ENCODE measurements around the gene GPR183.

Gene GPR183

DNA sequence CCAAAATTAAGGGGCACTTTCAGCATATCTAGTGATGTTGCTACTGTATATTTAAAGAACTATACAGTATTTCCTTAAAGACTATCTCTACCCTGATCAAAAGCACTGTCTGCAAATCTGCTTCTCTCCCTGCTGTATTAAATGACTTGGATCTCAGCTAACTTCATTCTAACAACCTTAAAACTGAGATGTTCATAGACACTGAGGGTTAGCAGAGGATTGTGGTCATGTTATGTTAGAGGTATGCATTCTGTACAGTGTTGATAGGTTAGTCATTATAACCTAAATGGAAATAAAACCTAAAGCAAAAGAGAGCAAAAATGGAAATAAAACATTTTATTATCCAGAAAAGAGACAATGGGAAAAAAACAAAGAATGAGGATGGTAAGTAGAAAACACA, 9.9 kb downstream of the GPR183 start:
- Histone ChIP-seq H4K12ac (ENCODE audit: low read depth, low read length) (no peak overlapping the region), H3K4me2 (ENCODE audit: low read length) (no peak overlapping the region), H2AK5ac (ENCODE audit: low read length) (no peak overlapping the region), H3K79me1 (ENCODE audit: low read length) (no peaks in the 10 kb centered on the region), H3K23ac (ENCODE audit: low read length) (no peak overlapping the region), H3K4me3 (ENCODE audit: low read depth, low read length) (no peak overlapping the region), H3K9me3 (ENCODE audit: insufficient read depth, low read depth, low read length) (no peaks in the 10 kb centered on the region), H3K18ac (ENCODE audit: low read length) (no peak overlapping the region), H2BK120ac (ENCODE audit: insufficient read depth, low read length, poor library complexity) (no peak overlapping the region), H3K27ac (ENCODE audit: low read depth, low read length) (no peak overlapping the region), H4K91ac (ENCODE audit: low read depth, low read length) (no peak overlapping the region), H2BK12ac (ENCODE audit: low read length) (no peak overlapping the region), H3K14ac (ENCODE audit: low read length) (no peak overlapping the region), H4K8ac (ENCODE audit: low read depth, low read length) (no peak overlapping the region), H3K4ac (ENCODE audit: low read depth, low read length) (no peak overlapping the region), H3K79me2 (ENCODE audit: control insufficient read depth, insufficient read depth, low read length, poor library complexity) (no peaks in the 10 kb centered on the region), H3K36me3 (ENCODE audit: control insufficient read depth in 1 of 2, insufficient read depth in 2 of 2, low read length in 2 of 2) (no peaks in the 10 kb centered on the region), H3K9ac (ENCODE audit: low read length) (no peak overlapping the region), H3K4me1 (ENCODE audit: control insufficient read depth in 1 of 2, insufficient read depth in 2 of 2, low read length in 2 of 2) (peaks cover 5 to 7% of the 10 kb centered on the region in 2 experiments), H2AFZ (ENCODE audit: insufficient read depth, low read length, poor library complexity) (no peak overlapping the region), H3K27me3 (ENCODE audit: insufficient read depth, low read length) (no peaks in the 10 kb centered on the region), H2BK5ac (ENCODE audit: low read depth, low read length, poor library complexity) (no peak overlapping the region)
- DNase-seq = no peak

- Histone ChIP-seq H3K27me3 (ENCODE audit: insufficient read depth, low read length) (no peaks in the 10 kb centered on the region), H4K91ac (ENCODE audit: low read depth, low read length) (no peak overlapping the region), H2BK5ac (ENCODE audit: low read depth, low read length, poor library complexity) (no peak overlapping the region), H2AFZ (ENCODE audit: insufficient read depth, low read length, poor library complexity) (no peak overlapping the region), H3K27ac (ENCODE audit: low read depth, low read length) (no peak overlapping the region), H3K4ac (ENCODE audit: low read depth, low read length) (no peak overlapping the region), H4K8ac (ENCODE audit: low read depth, low read length) (no peak overlapping the region), H3K9me3 (ENCODE audit: insufficient read depth, low read depth, low read length) (no peaks in the 10 kb centered on the region), H3K4me3 (ENCODE audit: low read depth, low read length) (no peak overlapping the region), H3K14ac (ENCODE audit: low read length) (no peak overlapping the region), H3K79me2 (ENCODE audit: control insufficient read depth, insufficient read depth, low read length, poor library complexity) (no peaks in the 10 kb centered on the region), H3K4me2 (ENCODE audit: low read length) (no peak overlapping the region), H2AK5ac (ENCODE audit: low read length) (no peak overlapping the region), H2BK12ac (ENCODE audit: low read length) (no peak overlapping the region), H3K23ac (ENCODE audit: low read length) (no peak overlapping the region), H3K79me1 (ENCODE audit: low read length) (no peaks in the 10 kb centered on the region), H3K4me1 (ENCODE audit: control insufficient read depth in 1 of 2, insufficient read depth in 2 of 2, low read length in 2 of 2) (peaks cover 5 to 7% of the 10 kb centered on the region in 2 experiments), H3K36me3 (ENCODE audit: control insufficient read depth in 1 of 2, insufficient read depth in 2 of 2, low read length in 2 of 2) (no peaks in the 10 kb centered on the region), H2BK120ac (ENCODE audit: insufficient read depth, low read length, poor library complexity) (no peak overlapping the region), H3K9ac (ENCODE audit: low read length) (no peak overlapping the region), H4K12ac (ENCODE audit: low read depth, low read length) (no peak overlapping the region), H3K18ac (ENCODE audit: low read length) (no peak overlapping the region)
- no peak for DNase-seq
- no CpG with 5 or more reads among the region's 4 CpGs for WGBS (ENCODE audit: extremely low coverage, insufficient coverage, insufficient read length)
Observed at GRCh38 chr13:99296398-99296797, 10.8 kb downstream of the GPR183 start.

DNA sequence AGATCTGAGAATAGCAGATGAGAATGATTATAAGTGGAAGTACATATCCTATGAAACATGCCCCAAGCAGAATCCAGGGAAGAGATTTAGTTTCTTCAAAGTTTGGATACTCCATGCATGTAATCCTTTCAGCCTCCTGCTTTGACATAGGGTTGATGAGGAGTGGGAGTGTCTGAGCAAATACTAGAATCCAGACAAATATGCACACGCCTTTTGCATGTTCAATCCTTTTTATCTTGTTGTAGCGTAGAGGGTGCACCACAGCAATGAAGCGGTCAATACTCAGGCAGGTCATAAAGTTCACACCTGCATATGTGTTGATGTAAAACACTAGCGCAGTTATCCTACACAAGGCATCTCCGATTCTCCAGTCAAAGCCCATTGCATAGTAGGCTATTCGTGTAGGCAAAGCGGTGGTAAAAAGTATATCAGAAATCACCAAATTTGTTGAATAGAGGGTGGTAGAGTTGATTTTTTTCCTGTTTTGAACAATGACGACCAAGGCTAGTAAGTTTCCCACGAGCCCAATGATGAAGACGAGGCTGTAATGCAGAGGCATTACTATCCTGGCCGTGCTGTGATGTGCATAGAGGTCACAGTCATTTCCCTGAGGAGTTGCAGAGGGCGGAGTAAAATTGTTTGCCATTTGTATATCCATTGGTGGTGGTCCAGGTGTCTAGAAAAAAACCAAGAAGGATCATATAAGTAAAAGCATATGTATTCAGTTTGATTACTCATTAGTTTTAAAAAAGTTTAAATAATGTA, 11.5 kb downstream of the GPR183 start:
- Histone ChIP-seq H3K4me2 (ENCODE audit: low read length) (no peak overlapping the region), H3K27me3 (ENCODE audit: insufficient read depth, low read length) (no peaks in the 10 kb centered on the region), H2AFZ (ENCODE audit: insufficient read depth, low read length, poor library complexity) (no peak overlapping the region), H2BK12ac (ENCODE audit: low read length) (no peak overlapping the region), H3K23ac (ENCODE audit: low read length) (no peak overlapping the region), H3K4me1 (ENCODE audit: control insufficient read depth in 1 of 2, insufficient read depth in 2 of 2, low read length in 2 of 2) (peaks cover 4 to 5% of the 10 kb centered on the region in 2 experiments), H3K79me1 (ENCODE audit: low read length) (no peaks in the 10 kb centered on the region), H3K4me3 (ENCODE audit: low read depth, low read length) (no peak overlapping the region), H3K27ac (ENCODE audit: low read depth, low read length) (no peak overlapping the region), H4K8ac (ENCODE audit: low read depth, low read length) (no peak overlapping the region), H4K12ac (ENCODE audit: low read depth, low read length) (no peak overlapping the region), H2BK5ac (ENCODE audit: low read depth, low read length, poor library complexity) (no peak overlapping the region), H3K4ac (ENCODE audit: low read depth, low read length) (no peak overlapping the region), H3K79me2 (ENCODE audit: control insufficient read depth, insufficient read depth, low read length, poor library complexity) (no peaks in the 10 kb centered on the region), H3K36me3 (ENCODE audit: control insufficient read depth in 1 of 2, insufficient read depth in 2 of 2, low read length in 2 of 2) (no peaks in the 10 kb centered on the region), H3K9ac (ENCODE audit: low read length) (no peak overlapping the region), H3K14ac (ENCODE audit: low read length) (no peak overlapping the region), H3K18ac (ENCODE audit: low read length) (no peak overlapping the region), H2AK5ac (ENCODE audit: low read length) (no peak overlapping the region), H3K9me3 (ENCODE audit: insufficient read depth, low read depth, low read length) (no peaks in the 10 kb centered on the region), H2BK120ac (ENCODE audit: insufficient read depth, low read length, poor library complexity) (no peak overlapping the region), H4K91ac (ENCODE audit: low read depth, low read length) (no peak overlapping the region)
- WGBS (ENCODE audit: extremely low coverage, insufficient coverage, insufficient read length) = no CpG with 5 or more reads among the region's 12 CpGs
- no peak for DNase-seq

DNA sequence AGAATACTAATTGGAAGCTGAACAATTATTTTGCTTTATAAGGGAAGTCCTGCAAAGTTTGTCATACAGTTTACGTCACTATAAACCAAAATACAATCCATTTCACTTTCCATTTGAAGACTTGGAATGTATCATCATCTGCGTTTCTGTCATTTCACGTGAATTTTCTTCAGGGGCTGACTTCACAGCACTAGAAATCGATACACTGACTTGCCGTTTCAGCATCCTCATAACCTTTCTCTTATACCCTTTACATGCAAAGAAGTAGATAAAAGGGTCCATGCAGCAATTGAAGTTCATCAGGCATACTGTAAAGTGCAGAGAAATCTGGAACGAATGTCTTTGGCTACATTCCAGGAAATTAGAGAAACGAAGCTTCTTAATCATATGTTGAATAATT, 12.2 kb downstream of the GPR183 start:
- H3K79me1 ChIP-seq (ENCODE audit: low read length) = no peaks in the 10 kb centered on the region
- H2BK120ac ChIP-seq (ENCODE audit: insufficient read depth, low read length, poor library complexity) = no peak overlapping the region
- H4K8ac ChIP-seq (ENCODE audit: low read depth, low read length) = no peak overlapping the region

More for the DNA sequence above, 12.2 kb downstream of the GPR183 start:
- Histone ChIP-seq H3K23ac (ENCODE audit: low read length) (no peak overlapping the region), H2AK5ac (ENCODE audit: low read length) (no peak overlapping the region), H4K12ac (ENCODE audit: low read depth, low read length) (no peak overlapping the region), H3K79me2 (ENCODE audit: control insufficient read depth, insufficient read depth, low read length, poor library complexity) (no peaks in the 10 kb centered on the region), H2AFZ (ENCODE audit: insufficient read depth, low read length, poor library complexity) (no peak overlapping the region), H3K14ac (ENCODE audit: low read length) (no peak overlapping the region), H3K4ac (ENCODE audit: low read depth, low read length) (no peak overlapping the region), H3K18ac (ENCODE audit: low read length) (no peak overlapping the region), H2BK12ac (ENCODE audit: low read length) (no peak overlapping the region), H3K27ac (ENCODE audit: low read depth, low read length) (no peak overlapping the region), H3K36me3 (ENCODE audit: control insufficient read depth in 1 of 2, insufficient read depth in 2 of 2, low read length in 2 of 2) (no peaks in the 10 kb centered on the region), H4K91ac (ENCODE audit: low read depth, low read length) (no peak overlapping the region), H3K4me2 (ENCODE audit: low read length) (no peak overlapping the region), H3K9ac (ENCODE audit: low read length) (no peak overlapping the region), H3K4me3 (ENCODE audit: low read depth, low read length) (no peak overlapping the region), H3K9me3 (ENCODE audit: insufficient read depth, low read depth, low read length) (no peaks in the 10 kb centered on the region), H3K27me3 (ENCODE audit: insufficient read depth, low read length) (no peaks in the 10 kb centered on the region), H3K4me1 (ENCODE audit: control insufficient read depth in 1 of 2, insufficient read depth in 2 of 2, low read length in 2 of 2) (peaks cover 3% of the 10 kb centered on the region in 2 experiments), H2BK5ac (ENCODE audit: low read depth, low read length, poor library complexity) (no peak overlapping the region)
- no CpG with 5 or more reads among the region's 7 CpGs for WGBS (ENCODE audit: extremely low coverage, insufficient coverage, insufficient read length)
- no peak for DNase-seq

Measured in trophoblast cell (in vitro differentiated cells and primary cell).